Stimulated activated CD4-positive, alpha-beta T cell treated with anti-CD3 and anti-CD28 coated beads, Interleukin-4, amount 100 ng/mL, for 24 hours (primary cell): Measurements from ENCODE around the gene BEGAIN.

ENCODE experiments used
- DNase-seq: peaks from one replicate; pipeline ENCODE4 v3.0.0-alpha.2; 2020

Gene BEGAIN

GRCh38 chr14:100615736-100616695 lies 28.8 kb upstream of the BEGAIN start:
- DNase-seq = no peak

GRCh38 chr14:100614803-100615202 lies 27.6 kb upstream of the BEGAIN start:
- DNase-seq = no peak

- no peak for DNase-seq
Observed at GRCh38 chr14:100612986-100613385, 25.8 kb upstream of the BEGAIN start.

GRCh38 chr14:100611811-100612480 lies 24.7 kb upstream of the BEGAIN start:
- no peak for DNase-seq

GRCh38 chr14:100610511-100611217 lies 23.4 kb upstream of the BEGAIN start:
- DNase-seq = no peak

- no peak for DNase-seq
Observed at GRCh38 chr14:100609941-100610391, 22.7 kb upstream of the BEGAIN start.

GRCh38 chr14:100609331-100609870 lies 22.2 kb upstream of the BEGAIN start:
- no peak for DNase-seq

- DNase-seq = no peak
Observed at GRCh38 chr14:100608586-100609330, 21.5 kb upstream of the BEGAIN start.

- no peak for DNase-seq
Observed at GRCh38 chr14:100608064-100608463, 20.8 kb upstream of the BEGAIN start.

- DNase-seq = no peak
Observed at GRCh38 chr14:100607611-100607956, 20.4 kb upstream of the BEGAIN start.

GRCh38 chr14:100606687-100607610 lies 19.7 kb upstream of the BEGAIN start:
- no peak for DNase-seq

- DNase-seq = no peak
Observed at GRCh38 chr14:100605706-100606686, 18.8 kb upstream of the BEGAIN start.

- no peak for DNase-seq
Observed at GRCh38 chr14:100605230-100605629, 18.0 kb upstream of the BEGAIN start.

GRCh38 chr14:100604709-100605108 lies 17.5 kb upstream of the BEGAIN start:
- no peak for DNase-seq

- DNase-seq = no peak
Observed at GRCh38 chr14:100604121-100604501, 16.9 kb upstream of the BEGAIN start.

GRCh38 chr14:100603341-100604120 lies 16.3 kb upstream of the BEGAIN start:
- DNase-seq = no peak

- DNase-seq = no peak
Observed at GRCh38 chr14:100602621-100603230, 15.5 kb upstream of the BEGAIN start.

- no peak for DNase-seq
Observed at GRCh38 chr14:100601914-100602313, 14.7 kb upstream of the BEGAIN start.

GRCh38 chr14:100601064-100601463 lies 13.8 kb upstream of the BEGAIN start:
- no peak for DNase-seq
